HG03378 (cell line): ENCODE measurements around the gene GMDS.
A peak's percentile ranks its signal among the peaks of the same experiment; 100 is the strongest.

Experiments used
- ATAC-seq: cut with Tn5 transposase; IDR thresholded peaks from one replicate; pipeline ENCODE4 v1.9.1; 2021; ENCODE audit warnings: mild to moderate bottlenecking, moderate library complexity; ENCODE audit not compliant: unreplicated experiment

Gene GMDS

GRCh38 chr6:2242311-2242710 lies 3.1 kb downstream of the GMDS start:
- no peak for ATAC-seq

GRCh38 chr6:2240961-2241360 lies 4.4 kb downstream of the GMDS start:
- no peak for ATAC-seq

- no peak for ATAC-seq
Measured at GRCh38 chr6:2237001-2237400, 8.4 kb downstream of the GMDS start.

- ATAC-seq = no peak
Measured at GRCh38 chr6:2235777-2236495, 9.5 kb downstream of the GMDS start.

GRCh38 chr6:2232445-2232844 lies 13.0 kb downstream of the GMDS start:
- ATAC-seq = peak; percentile 56

- ATAC-seq = no peak
Measured at GRCh38 chr6:2231438-2231837, 14.0 kb downstream of the GMDS start.

GRCh38 chr6:2230659-2231277 lies 14.6 kb downstream of the GMDS start:
- no peak for ATAC-seq

- ATAC-seq = no peak
Measured at GRCh38 chr6:2229742-2230141, 15.7 kb downstream of the GMDS start.

GRCh38 chr6:2229039-2229438 lies 16.4 kb downstream of the GMDS start:
- ATAC-seq = no peak

- no peak for ATAC-seq
Measured at GRCh38 chr6:2228392-2228791, 17.0 kb downstream of the GMDS start.

GRCh38 chr6:2226775-2227174 lies 18.6 kb downstream of the GMDS start:
- no peak for ATAC-seq

- no peak for ATAC-seq
Measured at GRCh38 chr6:2225422-2226392, 19.7 kb downstream of the GMDS start.

GRCh38 chr6:2224847-2225382 lies 20.5 kb downstream of the GMDS start:
- no peak for ATAC-seq

- no peak for ATAC-seq
Measured at GRCh38 chr6:2222275-2222842, 23.0 kb downstream of the GMDS start.

GRCh38 chr6:2221726-2222274 lies 23.6 kb downstream of the GMDS start:
- no peak for ATAC-seq

- ATAC-seq = no peak
Measured at GRCh38 chr6:2220154-2220553, 25.3 kb downstream of the GMDS start.

- no peak for ATAC-seq
Measured at GRCh38 chr6:2218866-2219265, 26.5 kb downstream of the GMDS start.

GRCh38 chr6:2216794-2217383 lies 28.5 kb downstream of the GMDS start:
- ATAC-seq = no peak

GRCh38 chr6:2215342-2215741 lies 30.1 kb downstream of the GMDS start:
- ATAC-seq = no peak

- ATAC-seq = no peak
Measured at GRCh38 chr6:2213086-2213485, 32.3 kb downstream of the GMDS start.
